Hematopoietic multipotent progenitor cell treated with erythropoietin and hydrocortisone succinate and interleukin-3 and kit ligand, for 4 days (in vitro differentiated cells): ENCODE results near the gene DOCK2.

ENCODE experiments used
- DNase-seq: peaks from one replicate; pipeline ENCODE4 v3.0.0-alpha.2; 2015

DOCK2 gene

DNA sequence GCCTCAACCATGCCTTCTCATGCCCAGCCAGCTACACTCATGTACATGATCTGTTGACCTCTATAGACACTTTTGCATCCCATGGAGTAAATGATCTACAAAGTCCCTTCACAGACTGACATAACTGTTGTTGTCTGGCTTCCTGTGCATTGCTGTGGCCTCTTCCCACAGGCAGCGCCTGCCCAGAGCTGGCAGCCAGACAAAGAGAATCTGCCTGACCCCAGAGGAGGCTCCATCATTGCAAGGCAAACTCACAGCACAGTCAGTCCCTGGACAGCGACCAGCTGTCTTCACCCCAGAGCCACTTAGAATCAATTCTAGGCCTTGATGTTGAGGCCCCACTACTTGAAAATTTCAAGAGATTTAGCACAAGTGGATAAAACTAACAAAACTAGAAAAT is 277.7 kb downstream of the DOCK2 start:
- DNase-seq = no peak

GRCh38 chr5:169917500-169917899 is 280.4 kb downstream of the DOCK2 start:
- no peak for DNase-seq

- no peak for DNase-seq
Measured at GRCh38 chr5:169918228-169918627, 281.2 kb downstream of the DOCK2 start.

DNA sequence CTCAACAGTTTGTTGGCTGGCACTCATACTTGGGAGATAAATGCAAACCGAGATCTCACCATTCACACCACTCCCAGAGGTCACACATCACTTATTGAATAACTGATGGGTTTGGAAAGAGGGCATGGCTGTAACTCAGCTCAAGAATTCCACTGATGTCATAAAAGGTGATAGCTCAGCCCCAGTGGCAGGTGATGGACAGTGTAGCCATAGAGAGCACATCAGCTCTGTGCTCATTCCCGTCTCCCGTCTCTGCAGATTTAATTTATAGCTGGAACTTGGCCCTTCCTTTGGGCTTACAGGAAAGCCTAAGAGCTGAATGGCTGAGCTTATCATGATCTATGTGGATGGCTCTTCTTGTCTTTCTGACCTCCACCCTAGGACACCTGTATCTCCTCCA is 283.4 kb downstream of the DOCK2 start:
- DNase-seq = no peak

- DNase-seq = no peak
Measured at GRCh38 chr5:169921384-169921783, 284.3 kb downstream of the DOCK2 start.

GRCh38 chr5:169921949-169922348 is 284.9 kb downstream of the DOCK2 start:
- DNase-seq = no peak

DNA sequence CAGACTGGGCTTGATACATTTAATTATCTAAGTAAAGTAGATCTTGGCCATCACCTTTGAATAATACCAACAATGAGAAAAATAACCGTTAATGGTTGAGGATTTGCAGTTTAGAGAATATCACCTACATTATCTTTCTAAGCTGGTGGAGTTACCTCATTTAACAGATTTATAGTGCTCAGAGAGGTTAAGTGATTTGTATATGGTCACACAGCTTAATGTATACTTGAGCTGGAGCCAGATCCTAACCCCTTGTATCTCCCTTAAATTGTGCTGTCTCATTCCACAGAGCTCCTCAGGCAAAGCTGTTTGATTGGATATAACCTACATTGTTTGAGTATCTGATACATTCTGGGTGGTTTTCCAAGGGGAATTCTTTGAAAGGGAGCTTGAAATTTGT is 285.4 kb downstream of the DOCK2 start:
- DNase-seq = no peak

- DNase-seq = no peak
Measured at GRCh38 chr5:169923988-169924387, 286.9 kb downstream of the DOCK2 start.

DNA sequence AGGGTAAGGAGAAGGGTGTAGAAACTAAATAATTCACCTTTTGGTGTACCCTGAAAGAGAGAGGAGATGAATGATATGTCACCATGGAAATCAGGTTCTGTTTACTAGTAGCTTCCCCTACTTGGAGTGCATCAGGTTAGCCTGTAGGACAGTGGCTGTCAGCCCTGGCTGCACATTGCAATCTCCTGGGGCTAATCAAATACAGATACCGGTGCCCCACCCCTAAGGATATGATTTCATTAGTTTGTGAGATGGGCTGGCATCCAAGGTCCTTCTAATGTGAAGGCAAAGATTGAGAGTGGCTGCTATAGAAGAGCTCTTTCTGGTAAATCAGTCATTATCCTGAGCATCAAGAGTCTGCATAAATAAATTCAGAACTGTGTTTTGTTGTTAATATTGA is 296.1 kb downstream of the DOCK2 start:
- no peak for DNase-seq

GRCh38 chr5:169933616-169934015 is 296.5 kb downstream of the DOCK2 start:
- DNase-seq = no peak

GRCh38 chr5:169934990-169935389 is 297.9 kb downstream of the DOCK2 start:
- peak; percentile 14 for DNase-seq

DNA sequence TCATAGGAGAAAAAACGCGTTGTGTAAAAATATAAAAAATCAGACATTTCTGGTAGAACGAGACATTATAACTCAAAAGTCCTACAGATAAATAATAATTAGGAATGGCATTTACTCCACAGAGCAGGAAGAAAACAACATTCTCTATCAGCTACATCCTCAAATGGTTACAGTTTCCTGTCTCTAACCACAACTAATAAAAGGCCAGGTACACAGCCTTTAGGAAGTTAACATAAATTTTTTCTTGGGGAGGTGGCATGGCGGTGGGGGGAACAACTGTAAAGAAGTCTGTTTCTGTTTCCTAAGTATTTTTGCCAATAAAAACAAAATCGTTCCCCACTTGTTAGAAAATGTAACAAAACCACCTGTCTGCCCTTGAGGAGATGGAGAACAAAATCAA is 298.7 kb downstream of the DOCK2 start:
- no peak for DNase-seq

DNA sequence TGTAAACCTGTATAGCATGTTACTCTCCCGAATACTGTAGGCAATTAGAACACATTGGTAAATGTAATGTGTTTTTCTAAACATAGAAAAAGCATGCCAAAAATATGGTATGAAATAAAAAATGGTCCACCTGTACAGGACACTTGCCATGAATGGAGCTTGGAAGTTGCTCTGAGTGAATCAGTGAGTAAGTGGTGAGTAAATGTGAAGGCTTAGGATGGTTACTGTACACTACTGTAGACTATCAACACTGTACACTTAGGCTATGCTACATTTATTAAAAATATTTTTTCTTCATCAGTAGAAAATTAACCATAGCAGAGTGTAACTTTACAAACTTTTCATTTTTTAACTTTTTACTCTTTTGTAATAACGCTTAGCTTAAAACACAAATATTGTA is 301.4 kb downstream of the DOCK2 start:
- DNase-seq = no peak

- no peak for DNase-seq
Measured at GRCh38 chr5:169939731-169940130, 302.7 kb downstream of the DOCK2 start.

DNA sequence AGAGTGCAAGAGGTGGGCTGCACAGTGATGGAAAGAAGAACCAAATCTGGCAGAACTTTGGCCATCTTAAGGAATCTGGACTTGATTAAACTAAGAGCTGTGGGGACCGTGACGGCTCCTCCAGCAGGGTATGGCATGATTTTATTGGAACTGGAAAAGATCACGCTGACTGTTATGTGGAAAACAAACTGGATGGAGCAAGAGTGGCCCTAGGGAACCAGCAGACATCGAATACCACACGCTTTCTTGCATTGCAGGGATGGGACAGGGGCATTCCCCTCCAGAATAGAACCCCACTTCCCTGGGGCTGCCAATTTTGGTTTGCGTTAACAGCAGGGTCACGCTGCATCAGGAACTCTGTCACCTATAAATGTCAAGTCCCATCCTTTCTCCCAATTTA is 304.5 kb downstream of the DOCK2 start:
- DNase-seq = no peak

DNA sequence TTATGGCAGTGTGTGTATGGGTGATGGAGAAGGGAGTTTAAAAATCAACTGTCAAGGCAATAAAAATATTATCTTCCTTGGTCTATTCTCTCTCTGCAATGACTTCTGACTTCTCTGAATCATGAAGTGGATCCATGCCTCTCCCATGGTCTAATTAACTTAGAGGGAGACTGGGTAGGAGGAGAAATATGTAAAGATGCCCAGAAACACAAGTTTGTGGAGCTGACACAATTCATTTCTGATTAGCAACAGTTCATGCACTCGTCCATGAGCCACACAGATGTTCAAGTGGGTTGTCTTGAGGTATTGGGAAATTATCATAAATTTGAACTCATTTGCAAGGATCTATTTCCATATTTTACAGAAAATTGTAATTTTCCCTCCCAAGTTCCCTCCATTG is 305.1 kb downstream of the DOCK2 start:
- no peak for DNase-seq

GRCh38 chr5:169943026-169943425 is 306.0 kb downstream of the DOCK2 start:
- no peak for DNase-seq

DNA sequence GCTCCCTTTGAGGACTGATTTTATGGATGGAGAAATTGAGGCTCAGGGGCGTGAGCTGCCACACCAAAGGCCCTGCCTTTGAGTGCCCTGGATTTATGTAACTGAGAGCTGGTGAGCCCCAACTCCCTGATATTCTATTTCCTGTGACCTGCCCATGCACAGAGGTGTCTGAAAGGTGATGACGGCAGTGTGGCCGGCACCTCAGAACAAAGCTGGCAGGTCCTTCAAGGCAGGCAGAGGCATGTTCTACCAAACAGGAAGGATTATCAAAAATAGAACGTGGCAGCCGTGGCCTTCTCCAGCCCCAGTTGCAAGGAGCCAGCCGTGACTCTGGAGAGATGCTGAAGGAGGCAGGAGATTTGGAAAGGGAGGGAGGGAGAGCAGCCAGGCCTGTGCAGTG is 307.0 kb downstream of the DOCK2 start:
- no peak for DNase-seq

DNA sequence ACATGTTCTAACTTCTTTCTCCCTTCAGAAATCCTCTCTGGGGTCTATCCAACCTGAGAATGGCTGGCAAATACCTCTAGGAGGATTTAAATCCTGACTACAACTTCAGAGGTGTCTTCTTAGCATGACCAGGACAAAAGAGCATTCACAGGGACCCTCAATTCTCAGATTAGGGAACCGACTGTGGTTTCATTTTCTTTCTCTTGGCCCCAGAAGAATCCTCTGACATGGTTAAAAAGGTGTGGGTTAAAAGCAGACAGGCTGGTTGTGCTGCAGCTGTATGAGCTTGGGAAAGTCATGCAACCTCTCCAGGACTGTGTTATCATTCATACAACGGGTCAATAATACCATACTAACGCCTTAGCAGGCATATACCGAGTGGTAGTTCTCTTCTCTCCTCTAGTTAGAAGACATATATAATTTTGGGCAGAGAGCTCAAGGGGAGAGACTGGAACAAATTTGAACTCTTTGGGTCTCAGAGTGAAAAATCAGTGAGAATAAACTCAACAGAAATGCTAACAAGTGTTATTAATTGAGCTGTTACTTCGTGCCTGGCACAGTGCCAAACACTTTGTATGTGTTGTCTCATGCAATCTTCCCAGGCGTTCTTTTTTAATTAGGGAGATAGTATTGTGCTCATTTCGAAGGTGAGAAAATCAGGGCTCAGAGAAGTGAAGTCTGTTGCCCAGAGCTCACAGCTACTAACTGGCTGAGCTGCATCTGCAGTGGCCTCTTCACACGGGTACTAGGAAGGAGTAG is 308.0 kb downstream of the DOCK2 start:
- no peak for DNase-seq

DNA sequence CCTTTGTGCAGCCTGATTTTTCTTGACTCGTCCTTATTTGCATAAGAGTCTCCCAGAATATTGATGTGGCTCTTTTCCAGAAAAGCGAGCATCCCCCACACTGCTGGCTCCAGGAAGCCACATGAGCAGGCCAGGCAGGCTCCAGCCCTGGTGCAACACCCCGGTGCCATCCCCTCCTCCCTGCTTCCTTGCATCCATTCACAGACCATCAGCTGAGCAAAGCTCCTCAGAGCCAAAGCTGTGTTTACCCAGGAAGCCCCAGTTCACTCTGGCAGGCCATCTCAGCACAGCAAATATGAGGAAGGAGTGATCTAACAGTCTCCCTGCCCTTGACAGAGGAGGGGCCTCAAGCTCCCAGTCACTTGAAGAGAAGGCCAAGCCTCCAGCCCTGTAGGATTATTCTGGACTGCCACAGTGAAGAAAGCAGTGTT is 308.8 kb downstream of the DOCK2 start:
- DNase-seq = peak; percentile 25

DNA sequence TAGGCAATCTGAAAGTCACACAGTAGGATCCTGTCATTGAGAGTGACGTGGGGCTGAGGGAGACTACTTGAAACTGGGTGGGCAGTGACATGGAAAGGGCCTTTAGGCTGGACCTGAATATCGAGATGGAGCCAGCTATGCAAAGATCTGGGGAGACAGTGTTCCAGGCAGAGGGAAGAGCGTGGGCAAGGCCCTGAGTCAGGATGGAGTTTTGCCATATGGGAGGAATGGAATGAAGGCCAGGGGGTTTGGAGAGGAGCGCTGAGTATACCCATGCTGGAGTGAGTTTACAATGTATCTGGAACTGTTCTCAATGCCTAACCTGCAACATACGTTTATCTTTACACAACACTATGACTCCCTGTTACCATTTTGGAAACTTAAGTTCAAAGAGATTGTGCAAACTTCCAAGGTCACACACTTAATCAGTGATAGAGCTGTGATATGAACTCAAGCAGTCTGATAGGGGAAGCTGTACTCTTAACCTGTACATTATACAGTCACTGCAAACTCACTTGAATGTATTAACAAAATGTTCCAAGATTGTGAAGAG is 309.7 kb downstream of the DOCK2 start:
- DNase-seq = no peak

GRCh38 chr5:169950333-169950732 is 313.3 kb downstream of the DOCK2 start:
- no peak for DNase-seq

DNA sequence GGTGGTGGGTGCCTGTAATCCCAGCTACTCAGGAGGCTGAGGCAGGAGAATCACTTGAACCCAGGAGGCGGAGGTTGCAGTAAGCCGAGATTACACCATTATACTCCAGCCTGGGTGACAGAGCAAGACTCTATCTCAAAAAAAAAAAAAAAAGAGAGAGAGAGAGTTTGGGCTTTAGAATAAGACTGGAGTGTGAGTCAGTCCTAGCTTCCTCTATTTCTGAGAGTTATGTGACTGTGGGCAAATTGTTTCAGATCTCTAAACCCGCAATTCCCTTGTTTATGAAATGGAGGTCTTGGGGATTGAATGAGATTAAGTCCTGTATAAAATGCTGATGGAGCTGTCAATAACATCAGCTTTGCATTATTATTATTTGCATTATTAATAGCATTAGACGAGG is 316.1 kb downstream of the DOCK2 start:
- peak; percentile 62 for DNase-seq

DNA sequence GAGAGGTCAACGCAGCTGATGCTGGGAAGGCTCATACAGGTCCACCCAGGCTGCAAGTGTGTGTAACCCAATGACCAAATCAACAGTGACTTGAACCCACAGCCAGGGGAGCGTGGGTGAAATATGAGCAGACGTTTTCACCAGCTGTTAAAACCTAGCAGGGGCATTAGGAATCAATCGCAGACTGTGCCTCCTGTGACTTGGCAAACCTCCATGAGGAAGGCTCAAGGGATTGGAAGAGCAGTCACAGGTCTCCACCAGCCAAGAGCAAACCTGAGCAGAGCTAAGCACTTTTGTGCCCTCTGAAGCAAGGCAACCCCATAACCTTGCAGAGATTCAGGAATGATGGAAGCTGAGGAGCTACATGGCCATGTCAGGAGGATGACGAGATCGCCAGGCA is 317.7 kb downstream of the DOCK2 start:
- DNase-seq = no peak

- no peak for DNase-seq
Measured at GRCh38 chr5:169956126-169956525, 319.1 kb downstream of the DOCK2 start.
